Activated naive CD8-positive, alpha-beta T cell treated with anti-CD3 and anti-CD28 coated beads for 36 hours (primary cell): ENCODE data around the gene RFTN1. TPM values are rescaled to one million over a fixed set of nuclear protein-coding genes. Genes with fewer than 3 reads are reported as not detected.

Source experiments
- DNase-seq: peaks from one replicate; pipeline ENCODE4 v3.0.0; 2021
- H3K27ac Mint-ChIP-seq: one replicate; pipeline ENCODE4 v1.8.0; 2022; ENCODE audit warnings: mild to moderate bottlenecking, moderate library complexity, mixed read lengths
- H3K27me3 Mint-ChIP-seq: one replicate; pipeline ENCODE4 v1.8.0; 2022; ENCODE audit warnings: mild to moderate bottlenecking, mixed read lengths
- H3K36me3 Mint-ChIP-seq: one replicate; pipeline ENCODE4 v1.8.0; 2021; ENCODE audit warnings: mild to moderate bottlenecking, mixed read lengths
- H3K4me1 Mint-ChIP-seq: one replicate; pipeline ENCODE4 v1.8.0; 2021; ENCODE audit warnings: mixed read lengths
- H3K4me3 Mint-ChIP-seq: one replicate; pipeline ENCODE4 v1.8.0; 2022; ENCODE audit warnings: mild to moderate bottlenecking, moderate library complexity, mixed read lengths
- H3K9me3 Mint-ChIP-seq: one replicate; pipeline ENCODE4 v1.8.0; 2022; ENCODE audit warnings: mixed read lengths
- total RNA-seq, 2 experiments: library from RNA; stranded (reverse); gene quantifications; one replicate each; pipeline ENCODE4 v1.2.3, GENCODE V29; 2021

RFTN1 gene, protein sequence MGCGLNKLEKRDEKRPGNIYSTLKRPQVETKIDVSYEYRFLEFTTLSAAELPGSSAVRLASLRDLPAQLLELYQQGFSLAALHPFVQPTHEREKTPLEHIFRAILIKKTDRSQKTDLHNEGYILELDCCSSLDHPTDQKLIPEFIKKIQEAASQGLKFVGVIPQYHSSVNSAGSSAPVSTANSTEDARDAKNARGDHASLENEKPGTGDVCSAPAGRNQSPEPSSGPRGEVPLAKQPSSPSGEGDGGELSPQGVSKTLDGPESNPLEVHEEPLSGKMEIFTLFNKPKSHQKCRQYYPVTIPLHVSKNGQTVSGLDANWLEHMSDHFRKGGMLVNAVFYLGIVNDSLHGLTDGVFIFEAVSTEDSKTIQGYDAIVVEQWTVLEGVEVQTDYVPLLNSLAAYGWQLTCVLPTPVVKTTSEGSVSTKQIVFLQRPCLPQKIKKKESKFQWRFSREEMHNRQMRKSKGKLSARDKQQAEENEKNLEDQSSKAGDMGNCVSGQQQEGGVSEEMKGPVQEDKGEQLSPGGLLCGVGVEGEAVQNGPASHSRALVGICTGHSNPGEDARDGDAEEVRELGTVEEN
- total RNA-seq = 10 to 100 TPM; 84.2 to 84.8 TPM

DNA sequence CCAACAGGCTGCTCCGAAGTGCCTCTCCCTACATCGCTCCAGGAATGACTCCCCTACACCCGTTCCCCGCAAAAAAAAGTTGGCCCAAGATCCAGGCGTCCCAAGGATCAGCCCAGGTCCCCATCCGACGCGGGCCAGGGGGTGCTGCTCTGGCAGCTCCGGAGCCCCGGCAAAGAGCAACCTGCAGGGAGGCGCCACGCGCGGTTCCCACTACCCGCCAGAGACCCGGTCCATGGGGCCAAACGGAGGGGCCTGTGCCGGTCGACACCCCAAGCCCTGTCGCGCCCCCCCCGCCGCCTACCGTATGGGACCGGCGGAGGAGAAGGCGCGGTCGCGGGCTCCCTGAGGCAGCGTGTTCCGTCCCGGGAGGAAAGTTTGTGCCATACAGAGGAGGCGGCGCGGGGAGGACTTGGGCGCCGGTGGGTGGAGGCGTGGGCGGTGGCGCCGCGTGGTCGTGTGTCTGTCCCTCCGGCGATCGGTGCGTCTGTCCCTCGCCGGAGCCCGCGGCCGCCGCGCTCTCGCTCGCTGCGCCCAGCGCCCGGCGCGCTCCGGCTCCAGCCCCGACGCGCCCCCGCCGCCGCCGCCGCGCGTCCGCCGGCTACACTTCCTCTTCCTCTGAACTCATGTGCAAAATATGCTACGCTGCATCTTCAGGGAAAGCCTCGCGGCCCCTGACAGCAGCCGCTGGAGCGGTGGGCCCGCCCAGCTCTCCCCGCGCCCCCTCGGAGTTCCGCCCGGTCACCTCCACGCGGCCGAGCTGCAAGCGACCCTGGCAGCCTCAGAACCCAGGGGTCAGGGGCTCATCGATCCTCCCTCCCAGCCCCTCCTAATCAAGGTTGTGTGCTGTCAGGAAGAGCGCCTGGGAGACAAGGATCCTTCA lies at the start of gene RFTN1:
RFTN1 (minus strand) TSS at position 559 of the 880 bp plus-strand sequence. CDS start 19,830 bp downstream, outside the sequence.
- H3K4me1 Mint-ChIP-seq = peaks cover 66% of the 10 kb centered on the region
- peaks cover 56% of the 10 kb centered on the region for H3K36me3 Mint-ChIP-seq
- H3K27me3 Mint-ChIP-seq = no peaks in the 10 kb centered on the region
- H3K9me3 Mint-ChIP-seq = peaks cover 1% of the 10 kb centered on the region
- peak within 1 kb of the TSS; percentile 98 for H3K27ac Mint-ChIP-seq
- peak within 1 kb of the TSS; percentile 98 for H3K4me3 Mint-ChIP-seq
- DNase-seq = peak; percentile 69

DNA sequence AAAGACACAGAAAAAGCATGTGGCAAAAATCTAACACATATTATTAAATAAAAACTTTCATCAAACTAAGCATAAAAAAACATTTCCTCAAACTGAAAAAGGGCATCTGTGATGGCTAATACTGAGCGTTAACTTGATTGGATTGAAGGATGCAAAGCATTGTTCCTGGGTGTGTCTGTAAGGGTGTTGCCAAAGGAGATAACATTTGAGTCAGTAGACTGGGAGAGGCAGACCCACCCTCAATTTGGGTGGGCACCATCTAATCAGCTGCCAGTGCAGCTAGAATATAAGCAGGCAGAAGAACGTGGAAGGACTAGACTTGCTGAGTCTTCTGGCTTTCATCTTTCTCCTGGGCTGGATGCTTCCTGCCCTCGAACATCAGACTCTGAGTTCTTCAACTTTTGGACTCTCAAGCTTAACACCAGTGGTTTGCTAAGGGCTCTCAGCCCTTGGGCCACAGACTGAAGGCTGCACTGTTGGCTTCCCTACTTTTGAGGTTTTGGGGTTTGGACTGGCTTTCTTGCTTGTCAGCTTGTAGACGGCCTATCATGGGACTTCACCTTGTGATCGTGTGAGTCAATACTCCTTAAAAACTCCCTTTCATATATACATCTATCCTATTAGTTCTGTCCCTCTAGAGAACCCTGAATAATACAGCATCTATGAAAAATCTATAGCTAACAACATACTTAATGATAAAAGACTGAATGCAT lies 46.3 kb upstream of the RFTN1 start:
- no peaks in the 10 kb centered on the region for H3K27me3 Mint-ChIP-seq
- DNase-seq = no peak
- H3K9me3 Mint-ChIP-seq = peaks cover 3% of the 10 kb centered on the region
- no peaks in the 10 kb centered on the region for H3K36me3 Mint-ChIP-seq
- H3K4me3 Mint-ChIP-seq = no peak overlapping the region
- peaks cover 2% of the 10 kb centered on the region for H3K4me1 Mint-ChIP-seq
- H3K27ac Mint-ChIP-seq = no peak overlapping the region

DNA sequence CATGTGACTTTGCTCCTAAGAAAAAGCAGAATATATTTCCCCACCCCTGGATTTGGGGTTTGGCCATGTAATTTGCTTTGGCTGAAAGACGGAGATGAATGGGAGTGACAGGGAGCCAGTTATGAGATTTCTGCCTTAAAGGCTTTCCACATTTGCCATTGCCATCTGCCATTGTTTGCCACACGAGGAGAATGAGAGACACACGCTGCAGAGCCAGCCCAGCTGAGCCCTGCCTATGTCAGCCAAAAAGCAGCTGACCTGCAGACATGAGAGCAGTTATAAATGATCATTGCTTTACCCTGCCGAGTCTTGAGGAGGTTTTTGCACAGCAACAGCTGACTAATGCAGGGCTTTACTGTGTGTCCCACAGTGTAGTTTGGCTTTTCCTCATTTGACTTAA lies 40.6 kb upstream of the RFTN1 start:
- H3K9me3 Mint-ChIP-seq = no peaks in the 10 kb centered on the region
- peaks cover 10% of the 10 kb centered on the region for H3K4me1 Mint-ChIP-seq
- no peaks in the 10 kb centered on the region for H3K36me3 Mint-ChIP-seq
- no peak overlapping the region for H3K27ac Mint-ChIP-seq
- peaks cover 6% of the 10 kb centered on the region for H3K27me3 Mint-ChIP-seq
- H3K4me3 Mint-ChIP-seq = no peak overlapping the region
- DNase-seq = no peak

DNA sequence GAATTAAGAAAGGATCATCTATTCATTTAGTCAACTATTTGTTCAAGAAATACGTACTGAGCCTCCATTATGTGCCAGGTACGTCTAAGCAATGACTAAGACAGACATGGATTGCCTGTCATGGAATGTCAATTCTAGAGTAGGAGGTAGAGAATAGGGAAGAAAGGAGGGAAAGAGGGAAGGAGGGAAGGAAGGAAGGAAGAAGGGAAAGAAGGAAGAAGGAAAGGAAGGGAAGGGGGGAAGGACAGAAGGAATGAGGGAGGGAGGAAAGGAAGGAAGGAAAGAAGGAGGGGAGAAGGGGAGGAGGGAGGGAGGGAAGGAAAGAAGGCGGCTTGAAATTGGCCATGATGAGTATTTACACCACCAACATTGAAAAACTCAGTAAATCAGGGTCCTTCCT lies 39.3 kb upstream of the RFTN1 start:
- H3K36me3 Mint-ChIP-seq = no peaks in the 10 kb centered on the region
- H3K4me1 Mint-ChIP-seq = peaks cover 12% of the 10 kb centered on the region
- H3K9me3 Mint-ChIP-seq = no peaks in the 10 kb centered on the region
- no peak overlapping the region for H3K4me3 Mint-ChIP-seq
- H3K27me3 Mint-ChIP-seq = peaks cover 6% of the 10 kb centered on the region
- no peak for DNase-seq
- no peak overlapping the region for H3K27ac Mint-ChIP-seq

DNA sequence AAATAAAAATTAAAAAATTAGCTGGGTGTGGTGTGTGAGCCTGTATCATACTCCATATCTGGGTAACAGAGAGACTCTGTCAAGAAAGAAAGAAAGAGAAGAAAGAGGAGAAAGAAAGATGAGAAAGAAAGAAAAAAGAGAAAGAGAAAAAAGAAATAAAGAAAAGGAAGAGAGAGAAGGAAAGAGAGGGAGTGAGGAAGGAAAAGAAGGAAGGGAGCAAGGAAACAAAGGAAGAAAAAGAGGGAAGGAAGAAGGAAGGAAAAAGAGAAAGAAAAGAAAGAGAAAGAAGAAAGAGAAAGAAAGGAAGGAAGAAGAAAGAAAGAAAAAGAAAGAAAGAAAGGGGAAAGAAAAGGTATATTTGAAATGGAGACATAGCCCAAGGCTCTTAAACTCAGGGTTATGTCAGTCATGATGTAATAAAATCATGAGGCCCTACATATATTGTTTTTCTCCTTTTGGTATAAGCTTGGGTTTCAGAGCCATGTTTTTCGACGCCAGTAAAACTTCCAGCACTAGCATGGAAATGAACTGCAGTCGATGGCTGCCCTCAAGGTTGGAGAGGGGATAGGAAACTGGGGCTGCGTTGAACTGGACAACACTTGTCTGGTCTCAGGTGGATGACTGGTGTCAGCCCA lies 38.0 kb upstream of the RFTN1 start:
- Mint-ChIP-seq H3K4me1 (peaks cover 18% of the 10 kb centered on the region), H3K27me3 (peaks cover 6% of the 10 kb centered on the region), H3K9me3 (no peaks in the 10 kb centered on the region), H3K4me3 (no peak overlapping the region), H3K36me3 (no peaks in the 10 kb centered on the region), H3K27ac (peak overlapping the region; percentile 94)
- no peak for DNase-seq

DNA sequence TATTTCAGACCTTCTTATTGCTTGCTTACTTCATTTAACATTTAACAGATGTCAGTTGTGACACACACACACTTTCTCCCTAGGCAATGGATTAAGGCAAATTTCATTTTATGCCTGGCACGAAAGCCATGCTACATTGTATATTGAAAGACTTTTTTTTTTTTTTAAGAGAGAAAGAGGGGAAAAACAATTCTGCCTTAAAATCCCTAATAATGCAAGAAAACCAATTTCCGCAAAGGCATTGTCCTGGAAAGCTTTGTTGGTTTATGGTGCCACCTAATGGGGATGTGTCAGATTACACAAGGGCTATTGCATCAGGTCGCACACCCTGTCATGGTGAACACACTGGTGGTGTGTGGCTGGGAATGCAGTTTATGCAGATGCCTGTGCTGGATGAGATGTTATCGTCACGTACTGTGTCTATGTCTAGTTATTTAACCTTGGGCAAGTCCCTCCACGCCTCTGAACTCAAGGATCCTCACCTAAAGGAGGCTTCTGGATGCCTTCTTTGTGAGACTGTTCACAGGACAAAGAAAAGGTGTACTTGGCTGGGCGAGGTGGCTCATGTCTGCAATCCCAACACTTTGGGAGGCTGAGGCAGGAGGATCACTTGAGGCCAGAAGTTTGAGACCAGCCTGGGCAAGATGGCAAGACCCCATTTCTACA lies 37.3 kb upstream of the RFTN1 start:
- Mint-ChIP-seq H3K27ac (peak overlapping the region; percentile 94), H3K4me1 (peaks cover 20% of the 10 kb centered on the region), H3K36me3 (no peaks in the 10 kb centered on the region), H3K4me3 (peak overlapping the region; percentile 8), H3K9me3 (no peaks in the 10 kb centered on the region), H3K27me3 (peaks cover 6% of the 10 kb centered on the region)
- DNase-seq = peak; percentile 75

DNA sequence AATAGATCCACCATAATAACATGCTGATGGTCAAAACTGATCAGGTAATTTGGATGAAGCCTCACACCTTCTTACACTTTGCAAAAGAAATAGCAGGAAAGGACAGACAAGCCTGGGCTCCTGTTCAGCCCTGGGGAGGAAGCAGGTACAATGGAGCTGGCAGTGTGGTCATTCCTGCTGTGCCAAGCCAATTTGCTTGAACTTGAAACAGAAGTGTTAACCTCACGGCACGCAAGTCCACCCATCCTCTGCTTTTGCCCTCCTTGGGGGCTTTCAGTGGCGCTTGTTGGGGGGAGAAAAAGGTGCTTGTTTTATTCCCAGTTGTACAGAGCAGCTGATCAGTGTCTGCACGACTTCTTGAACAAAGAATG lies 36.8 kb upstream of the RFTN1 start:
- H3K4me1 Mint-ChIP-seq = peaks cover 19% of the 10 kb centered on the region
- DNase-seq = no peak
- H3K9me3 Mint-ChIP-seq = no peaks in the 10 kb centered on the region
- peaks cover 6% of the 10 kb centered on the region for H3K27me3 Mint-ChIP-seq
- no peaks in the 10 kb centered on the region for H3K36me3 Mint-ChIP-seq
- no peak overlapping the region for H3K4me3 Mint-ChIP-seq
- H3K27ac Mint-ChIP-seq = peak overlapping the region; percentile 94

DNA sequence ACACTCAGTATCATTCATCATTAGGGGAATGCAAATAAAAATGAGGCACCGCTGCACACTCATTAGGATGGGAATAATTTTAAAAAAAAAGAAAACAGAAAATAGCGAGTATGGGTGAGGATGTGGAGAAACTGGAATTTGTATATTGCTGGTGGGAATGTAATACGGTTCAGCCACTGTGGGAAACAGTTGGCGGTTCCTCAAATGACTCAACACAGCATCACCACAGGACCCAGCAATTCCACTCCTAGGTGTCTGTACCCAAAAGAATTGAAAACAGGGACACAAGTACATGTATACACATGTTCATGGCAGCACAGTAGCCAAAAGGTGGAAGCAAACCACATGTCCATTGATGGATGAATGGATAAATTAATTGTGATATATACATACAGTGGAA lies 35.2 kb upstream of the RFTN1 start:
- H3K4me1 Mint-ChIP-seq = peaks cover 18% of the 10 kb centered on the region
- no peaks in the 10 kb centered on the region for H3K36me3 Mint-ChIP-seq
- H3K4me3 Mint-ChIP-seq = no peak overlapping the region
- no peak overlapping the region for H3K27ac Mint-ChIP-seq
- H3K9me3 Mint-ChIP-seq = no peaks in the 10 kb centered on the region
- DNase-seq = no peak
- peaks cover 6% of the 10 kb centered on the region for H3K27me3 Mint-ChIP-seq

DNA sequence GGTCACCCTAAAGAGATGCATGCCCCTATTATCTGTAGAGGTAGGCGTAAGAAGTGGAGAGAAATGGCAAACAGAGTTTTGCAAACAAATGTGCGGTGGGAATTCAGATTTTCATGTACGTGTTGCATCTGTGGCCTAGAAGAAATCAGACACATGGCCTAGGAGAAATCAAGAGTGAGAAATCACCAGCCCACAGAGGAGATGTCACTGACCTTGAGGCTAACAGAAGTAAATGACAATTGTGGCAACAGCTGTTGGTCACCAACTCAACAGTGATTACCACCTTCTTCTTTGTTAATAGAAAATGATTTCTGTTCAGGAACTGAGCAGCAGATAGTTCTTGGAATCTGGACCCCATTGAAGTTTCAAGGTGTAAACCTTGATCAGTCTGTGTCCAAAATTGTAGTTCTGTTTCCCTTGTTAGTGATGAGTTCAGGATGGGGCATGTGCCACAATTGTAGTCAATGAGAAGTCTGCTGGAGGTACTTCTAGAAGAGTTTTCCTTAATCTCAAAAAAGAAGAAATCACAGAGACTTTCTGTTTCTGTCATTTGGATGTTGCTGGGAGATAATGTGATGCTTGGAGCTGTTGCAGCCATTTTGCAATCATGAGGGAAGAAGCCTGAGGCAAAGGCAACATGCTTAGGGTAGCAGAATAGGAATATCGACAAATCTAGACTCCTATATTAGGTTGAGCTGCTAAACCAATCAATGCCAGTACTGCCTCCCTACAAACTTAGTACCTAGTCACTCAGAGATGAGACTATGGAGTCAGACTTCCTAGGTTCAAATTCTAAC lies 34.3 kb upstream of the RFTN1 start:
- Mint-ChIP-seq H3K36me3 (no peaks in the 10 kb centered on the region), H3K4me3 (no peak overlapping the region), H3K27me3 (peaks cover 6% of the 10 kb centered on the region), H3K27ac (no peak overlapping the region), H3K9me3 (no peaks in the 10 kb centered on the region), H3K4me1 (peaks cover 18% of the 10 kb centered on the region)
- DNase-seq = no peak

DNA sequence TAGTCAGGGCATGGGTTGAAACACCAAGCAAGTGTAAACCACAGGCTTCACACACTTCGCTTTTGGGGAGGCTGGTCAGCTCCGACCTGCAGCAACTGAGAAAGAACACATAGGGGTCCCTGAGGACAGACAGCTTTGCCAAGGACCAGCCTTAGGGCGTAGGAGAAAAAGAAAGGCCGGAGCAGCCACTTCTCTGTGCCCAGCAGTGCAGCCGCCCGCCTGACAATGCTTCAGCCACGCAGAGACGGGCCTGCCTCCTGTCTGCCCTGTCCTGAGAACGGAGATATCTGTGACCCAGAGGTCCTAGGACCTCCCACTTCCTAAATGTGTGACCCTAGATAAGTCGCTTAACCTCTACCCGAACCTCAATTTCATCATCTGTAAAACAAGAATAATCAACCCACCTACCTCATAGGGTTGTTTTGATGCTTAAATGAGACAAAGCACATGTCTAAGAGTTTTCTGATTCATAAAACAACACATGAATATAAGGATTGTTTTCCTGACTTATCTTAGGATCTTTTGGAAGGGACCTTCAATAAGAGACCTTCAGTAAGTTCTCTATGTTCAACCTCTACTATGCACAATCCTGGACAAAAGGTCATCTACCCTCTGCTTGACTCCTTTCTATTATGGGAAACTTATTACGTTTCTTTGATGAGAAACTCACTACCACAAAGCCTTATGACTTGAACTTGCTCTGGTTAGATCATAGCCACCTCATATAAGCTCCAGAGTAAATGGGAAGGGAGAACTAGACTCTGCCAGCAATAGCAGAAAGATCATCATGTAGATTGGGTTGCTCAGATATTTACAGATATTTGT lies 32.9 kb upstream of the RFTN1 start:
- Mint-ChIP-seq H3K36me3 (no peaks in the 10 kb centered on the region), H3K27ac (no peak overlapping the region), H3K27me3 (peaks cover 5% of the 10 kb centered on the region), H3K9me3 (no peaks in the 10 kb centered on the region), H3K4me3 (no peak overlapping the region), H3K4me1 (peaks cover 18% of the 10 kb centered on the region)
- no peak for DNase-seq

DNA sequence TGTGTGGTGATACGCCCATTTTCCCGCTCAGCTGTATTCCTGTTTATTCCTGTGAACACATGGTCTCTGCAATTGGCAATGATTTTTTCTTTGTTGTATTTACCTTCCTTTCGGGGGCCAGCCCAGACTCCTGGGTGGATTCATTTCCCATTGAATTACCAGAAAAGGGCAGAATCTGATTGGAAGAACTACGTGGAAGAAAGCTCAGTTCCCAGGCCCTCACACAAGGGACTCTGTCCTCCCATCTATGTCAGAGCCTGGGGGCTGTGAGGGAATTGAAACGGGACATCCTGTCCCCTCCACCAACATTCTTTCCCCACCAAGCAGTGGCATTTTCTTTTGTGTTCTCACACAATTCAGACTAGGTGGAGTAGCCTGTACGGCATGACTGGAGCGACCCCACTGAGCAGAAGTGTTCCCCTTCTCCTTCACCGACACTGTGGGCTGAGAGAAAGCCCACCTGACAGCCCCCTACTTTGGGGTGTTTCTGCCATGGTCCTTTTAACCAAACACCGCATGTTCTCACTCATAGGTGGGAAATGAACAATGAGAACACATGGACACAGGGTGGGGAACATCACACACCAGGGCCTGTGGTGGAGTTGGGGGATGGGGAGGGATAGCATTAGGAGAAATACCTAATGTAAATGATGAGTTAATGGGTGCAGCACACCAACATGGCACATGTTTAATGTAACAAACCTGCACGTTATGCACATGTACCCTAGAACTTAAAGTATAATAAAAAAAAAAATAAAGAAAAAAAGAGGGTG lies 32.1 kb upstream of the RFTN1 start:
- Mint-ChIP-seq H3K27ac (no peak overlapping the region), H3K4me3 (no peak overlapping the region), H3K27me3 (peaks cover 4% of the 10 kb centered on the region), H3K36me3 (no peaks in the 10 kb centered on the region), H3K4me1 (peaks cover 11% of the 10 kb centered on the region), H3K9me3 (no peaks in the 10 kb centered on the region)
- no peak for DNase-seq

DNA sequence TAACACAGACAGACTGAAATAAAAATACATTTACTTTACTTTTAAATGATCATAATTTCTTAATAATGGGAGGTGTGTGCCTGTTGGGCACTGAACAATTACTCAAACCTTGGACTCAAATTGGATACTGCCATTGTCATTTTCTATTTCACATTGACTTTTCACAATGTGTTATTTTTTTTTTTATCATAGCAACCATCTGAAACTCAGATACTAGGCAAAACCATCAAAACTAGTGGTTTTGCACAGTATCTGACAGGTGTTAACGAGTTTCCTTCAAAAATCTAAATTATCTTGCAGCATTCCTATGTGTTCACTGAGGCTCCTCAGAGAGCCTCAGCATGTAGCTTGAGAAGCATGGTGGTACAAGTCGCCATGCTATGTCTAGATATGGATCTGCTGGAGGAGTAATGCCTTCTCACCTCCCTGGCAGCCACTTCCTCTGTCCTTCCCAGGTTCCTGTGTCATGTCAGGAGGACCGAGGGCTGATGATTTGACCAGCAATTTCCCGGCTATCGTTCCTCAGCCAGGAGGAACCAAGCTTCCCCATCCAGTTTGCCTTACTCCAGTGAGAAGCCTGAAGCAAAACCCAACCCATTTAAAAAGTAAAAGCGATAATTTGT lies 29.9 kb upstream of the RFTN1 start:
- Mint-ChIP-seq H3K27me3 (peaks cover 4% of the 10 kb centered on the region), H3K27ac (no peak overlapping the region), H3K9me3 (no peaks in the 10 kb centered on the region), H3K4me1 (peaks cover 7% of the 10 kb centered on the region), H3K4me3 (no peak overlapping the region), H3K36me3 (no peaks in the 10 kb centered on the region)
- DNase-seq = no peak
